Measurements from ENCODE around the gene ANKLE1.

DNA sequence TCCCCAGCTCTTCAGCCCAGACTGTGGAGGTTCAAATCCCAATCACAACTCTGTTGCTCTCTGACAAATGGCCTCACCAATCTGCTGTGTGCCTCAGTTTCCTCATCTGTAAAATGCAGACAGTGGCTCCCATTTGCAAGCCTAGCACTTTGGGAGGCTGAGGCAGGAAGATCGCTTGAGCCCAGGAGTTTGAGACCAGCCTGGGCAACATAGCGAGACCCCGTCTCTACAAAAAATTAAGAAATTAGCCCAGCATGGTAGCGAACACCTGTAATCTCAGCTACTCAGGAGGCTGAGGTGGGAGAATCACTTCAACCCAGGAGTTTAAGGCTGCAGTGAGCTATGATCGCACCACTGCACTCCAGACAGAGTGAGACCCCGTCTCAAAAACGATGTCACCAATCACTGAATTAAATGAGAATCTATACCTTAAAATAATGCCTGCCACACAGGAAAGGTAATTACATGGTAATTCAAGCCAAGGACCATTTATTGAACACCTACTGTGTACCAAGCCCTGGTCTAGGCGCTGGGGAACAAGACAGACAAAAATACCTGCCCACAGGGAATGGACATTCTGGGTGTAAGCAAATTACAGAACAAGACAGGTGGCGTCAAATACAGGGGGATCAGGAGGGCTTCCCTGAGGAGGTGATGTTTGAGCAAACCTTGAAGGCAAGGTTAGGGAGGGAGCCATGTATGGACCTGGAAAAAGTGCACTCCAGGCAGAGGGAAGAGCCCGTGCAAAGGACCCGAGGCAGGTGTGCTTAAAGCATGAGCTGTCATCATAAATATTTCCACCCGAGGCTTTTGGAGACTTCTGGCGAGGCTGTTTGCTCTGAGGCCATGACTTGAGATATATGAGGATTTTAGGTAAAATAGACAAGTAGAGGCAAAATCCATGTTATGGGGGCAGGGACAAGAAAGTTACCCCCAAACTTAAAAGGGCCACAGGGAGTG lies 43.7 kb upstream of the ANKLE1 start:
- TF ChIP-seq, protein P1, sequence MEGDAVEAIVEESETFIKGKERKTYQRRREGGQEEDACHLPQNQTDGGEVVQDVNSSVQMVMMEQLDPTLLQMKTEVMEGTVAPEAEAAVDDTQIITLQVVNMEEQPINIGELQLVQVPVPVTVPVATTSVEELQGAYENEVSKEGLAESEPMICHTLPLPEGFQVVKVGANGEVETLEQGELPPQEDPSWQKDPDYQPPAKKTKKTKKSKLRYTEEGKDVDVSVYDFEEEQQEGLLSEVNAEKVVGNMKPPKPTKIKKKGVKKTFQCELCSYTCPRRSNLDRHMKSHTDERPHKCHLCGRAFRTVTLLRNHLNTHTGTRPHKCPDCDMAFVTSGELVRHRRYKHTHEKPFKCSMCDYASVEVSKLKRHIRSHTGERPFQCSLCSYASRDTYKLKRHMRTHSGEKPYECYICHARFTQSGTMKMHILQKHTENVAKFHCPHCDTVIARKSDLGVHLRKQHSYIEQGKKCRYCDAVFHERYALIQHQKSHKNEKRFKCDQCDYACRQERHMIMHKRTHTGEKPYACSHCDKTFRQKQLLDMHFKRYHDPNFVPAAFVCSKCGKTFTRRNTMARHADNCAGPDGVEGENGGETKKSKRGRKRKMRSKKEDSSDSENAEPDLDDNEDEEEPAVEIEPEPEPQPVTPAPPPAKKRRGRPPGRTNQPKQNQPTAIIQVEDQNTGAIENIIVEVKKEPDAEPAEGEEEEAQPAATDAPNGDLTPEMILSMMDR (conservative IDR thresholded peaks at IDR 0.05; ENCODE audit: low read depth in 2 of 2): no peak
- TF ChIP-seq EZH2 (IDR thresholded peaks at IDR 0.05; ENCODE audit: low read depth, unreplicated experiment): no peak
- TF ChIP-seq POLR2AphosphoS5 (IDR thresholded peaks at IDR 0.05; ENCODE audit: low read depth): no peak
- TF ChIP-seq NANOG (IDR thresholded peaks at IDR 0.05; ENCODE audit: borderline replicate concordance): no peak
- TF ChIP-seq, protein P2, sequence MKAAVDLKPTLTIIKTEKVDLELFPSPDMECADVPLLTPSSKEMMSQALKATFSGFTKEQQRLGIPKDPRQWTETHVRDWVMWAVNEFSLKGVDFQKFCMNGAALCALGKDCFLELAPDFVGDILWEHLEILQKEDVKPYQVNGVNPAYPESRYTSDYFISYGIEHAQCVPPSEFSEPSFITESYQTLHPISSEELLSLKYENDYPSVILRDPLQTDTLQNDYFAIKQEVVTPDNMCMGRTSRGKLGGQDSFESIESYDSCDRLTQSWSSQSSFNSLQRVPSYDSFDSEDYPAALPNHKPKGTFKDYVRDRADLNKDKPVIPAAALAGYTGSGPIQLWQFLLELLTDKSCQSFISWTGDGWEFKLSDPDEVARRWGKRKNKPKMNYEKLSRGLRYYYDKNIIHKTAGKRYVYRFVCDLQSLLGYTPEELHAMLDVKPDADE (IDR thresholded peaks at IDR 0.05): no peak

Data from GM23338 (cell line).